GM23338 (cell line): ENCODE results near the gene ZNF484. TPM values are rescaled to one million over a fixed set of nuclear protein-coding genes. Genes with fewer than 3 reads are reported as not detected.
"Not testable (repeated sequence)": the region's sequence is repeated elsewhere in the genome, so short reads cannot be mapped to it uniquely, and the experiment has no call there.

Source experiments
- ATAC-seq: fragments of 200-7000 bp; cut with Tn5 transposase; 3 replicates; pipeline ENCODE4 v1.9.1; 2020
- DNase-seq: peaks from one replicate; pipeline ENCODE4 v3.0.0-alpha.2; 2015; ENCODE audit warnings: low spot score
- H2AFZ ChIP-seq: fragments of 200-600 bp; sonication (generic); 2 replicates; pipeline ENCODE4 v1.8.0; 2016; ENCODE audit warnings: antibody characterized with exemption, mild to moderate bottlenecking, moderate library complexity
- H3F3A ChIP-seq: fragments of 200-600 bp; sonication (generic); replicated peaks from 2 replicates; pipeline ENCODE4 v1.8.0; 2017; ENCODE audit warnings: antibody characterized with exemption, mixed run types, low read depth
- H3K27ac ChIP-seq: fragments of 200-600 bp; sonication (generic); 2 replicates; pipeline ENCODE4 v1.6.1; 2016; ENCODE audit warnings: low read depth
- H3K27me3 ChIP-seq: fragments of 200-600 bp; sonication (generic); 2 replicates; pipeline ENCODE4 v1.8.0; 2016; ENCODE audit warnings: mild to moderate bottlenecking, mixed run types, moderate library complexity; ENCODE audit not compliant: insufficient read depth
- H3K36me3 ChIP-seq: fragments of 200-600 bp; sonication (generic); 2 replicates; pipeline ENCODE4 v1.8.0; 2016; ENCODE audit warnings: mild to moderate bottlenecking; ENCODE audit not compliant: insufficient read depth
- H3K4me1 ChIP-seq: fragments of 200-600 bp; sonication (generic); 2 replicates; pipeline ENCODE4 v1.8.0; 2016; ENCODE audit warnings: mild to moderate bottlenecking, moderate library complexity; ENCODE audit not compliant: insufficient read depth
- H3K4me2 ChIP-seq: fragments of 200-600 bp; sonication (generic); 2 replicates; pipeline ENCODE4 v1.7.1; 2017; ENCODE audit warnings: mixed run types
- H3K4me3 ChIP-seq: fragments of 200-600 bp; sonication (generic); 2 replicates; pipeline ENCODE4 v1.6.1; 2016; ENCODE audit warnings: mixed run types
- H3K79me2 ChIP-seq: fragments of 200-600 bp; sonication (generic); replicated peaks from 2 replicates; pipeline ENCODE4 v1.8.0; 2017; ENCODE audit warnings: mild to moderate bottlenecking; ENCODE audit not compliant: insufficient read depth
- H3K9me2 ChIP-seq: fragments of 200-600 bp; sonication (generic); 2 replicates; pipeline ENCODE4 v1.8.0; 2017; ENCODE audit not compliant: insufficient read depth
- H4K20me1 ChIP-seq: fragments of 200-600 bp; sonication (generic); replicated peaks from 2 replicates; pipeline ENCODE4 v1.8.0; 2017; ENCODE audit warnings: mild to moderate bottlenecking; ENCODE audit not compliant: insufficient read depth
- H3K27ac Mint-ChIP-seq: 2 replicates; pipeline ENCODE4 v1.8.0; 2020; ENCODE audit warnings: inconsistent platforms, mild to moderate bottlenecking, moderate library complexity, mixed read lengths
- H3K27me3 Mint-ChIP-seq: 3 replicates; pipeline ENCODE4 v1.8.0; 2022; ENCODE audit warnings: low read depth, mild to moderate bottlenecking, moderate library complexity, mixed read lengths, inconsistent platforms; ENCODE audit not compliant: insufficient read depth, poor library complexity
- H3K36me3 Mint-ChIP-seq: 3 replicates; pipeline ENCODE4 v1.8.0; 2021; ENCODE audit warnings: low read depth, mild to moderate bottlenecking, inconsistent platforms, moderate library complexity, mixed read lengths
- H3K4me1 Mint-ChIP-seq: 3 replicates; pipeline ENCODE4 v1.8.0; 2020; ENCODE audit warnings: mild to moderate bottlenecking, inconsistent platforms, mixed read lengths
- H3K4me3 Mint-ChIP-seq: 3 replicates; pipeline ENCODE4 v1.8.0; 2021; ENCODE audit warnings: moderate library complexity, mild to moderate bottlenecking, inconsistent platforms, mixed read lengths
- H3K9me3 Mint-ChIP-seq: 3 replicates; pipeline ENCODE4 v1.8.0; 2020; ENCODE audit warnings: moderate library complexity, mild to moderate bottlenecking, inconsistent platforms, mixed read lengths
- EZH2 ChIP-seq: fragments of 200-600 bp; sonication (generic); IDR thresholded peaks from one replicate; pipeline ENCODE4 v1.8.0; 2017; ENCODE audit warnings: antibody characterized with exemption, mild to moderate bottlenecking, low read depth; ENCODE audit not compliant: unreplicated experiment
- NANOG ChIP-seq: IDR thresholded peaks from 2 replicates; pipeline ENCODE4 v1.6.1; 2016; ENCODE audit warnings: antibody characterized with exemption, borderline replicate concordance
- POLR2AphosphoS5 ChIP-seq: IDR thresholded peaks from 2 replicates; pipeline ENCODE4 v1.6.1; 2016; ENCODE audit warnings: antibody characterized with exemption, low read depth
- STAT1 ChIP-seq: IDR thresholded peaks from one replicate; pipeline ENCODE4 v1.6.1; 2016; ENCODE audit warnings: antibody characterized with exemption; ENCODE audit not compliant: unreplicated experiment
- ZNF114 ChIP-seq: fragments of 250-450 bp; sonication (Bioruptor Pico); IDR thresholded peaks from 2 replicates; pipeline ENCODE4 v1.5.0; 2020; ENCODE audit warnings: mild to moderate bottlenecking, moderate library complexity
- polyA plus RNA-seq: library from polyadenylated mRNA; unstranded; fragments of >200 nt; fragmentation: Nextera tagmentation; extraction: Ambion mirVana; gene quantifications from 2 replicates; pipeline ENCODE4 v1.2.1, GENCODE V29; 2016
- total RNA-seq: library from RNA; depleted of rRNA; stranded (reverse); fragments of >200 nt; shearing (Covaris generic); gene quantifications from 2 replicates; pipeline ENCODE4 v1.2.3, GENCODE V29; 2014
- TF ChIP-seq, protein P1 (sequence below), 2 experiments: fragments of 200-600 bp in 1 of 2; sonication (generic) in 1 of 2; conservative IDR thresholded peaks; 2 replicates each; pipeline versions ENCODE4 v1.5.1 to v1.6.1; 2016 to 2017; ENCODE audit warnings: antibody characterized with exemption in 2 of 2, low read depth in 2 of 2, mild to moderate bottlenecking in 2 of 2, moderate library complexity in 1 of 2

Gene ZNF484
- total and polyA plus RNA-seq, 2 experiments from 2014 or later = 4.2 to 19.4 TPM

- not testable (repeated sequence) for H2AFZ ChIP-seq, H3K27me3 Mint-ChIP-seq, H3K36me3 ChIP-seq, H3K79me2 ChIP-seq, H3K36me3 Mint-ChIP-seq, H3K4me3 ChIP-seq, H3K4me2 ChIP-seq, DNase-seq, H3F3A ChIP-seq, H3K27ac ChIP-seq, H4K20me1 ChIP-seq, H3K4me3 Mint-ChIP-seq, ATAC-seq, H3K9me3 Mint-ChIP-seq, H3K27me3 ChIP-seq, H3K27ac Mint-ChIP-seq, H3K4me1 ChIP-seq, H3K9me2 ChIP-seq, H3K4me1 Mint-ChIP-seq
These were observed 57.9 kb downstream of the ZNF484 start for GRCh38 chr9:92819898-92820297.

- H3K4me1 ChIP-seq, H3K9me2 ChIP-seq, H3K79me2 ChIP-seq, H3F3A ChIP-seq, H3K4me1 Mint-ChIP-seq, H3K27ac Mint-ChIP-seq, H4K20me1 ChIP-seq, H3K36me3 ChIP-seq, H3K27ac ChIP-seq, H3K36me3 Mint-ChIP-seq, H3K9me3 Mint-ChIP-seq: not testable (repeated sequence)
- Mint-ChIP-seq H3K27me3 (peaks cover 51% of the 10 kb centered on the region), H3K4me3 (peak overlapping the region; percentile 79)
- DNase-seq = peak; percentile 52
- ATAC-seq = peak; percentile 29
- H2AFZ ChIP-seq = peak overlapping the region; percentile 85
- peak overlapping the region; percentile 84 for H3K4me2 ChIP-seq
- peak; percentile 49 for TF ChIP-seq EZH2
- peak overlapping the region; percentile 60 for H3K4me3 ChIP-seq
- peaks cover 90% of the 10 kb centered on the region for H3K27me3 ChIP-seq
These were observed 68.1 kb downstream of the ZNF484 start for GRCh38 chr9:92809629-92810326.

- Histone ChIP-seq H3K36me3 (no peaks in the 10 kb centered on the region), H3K27me3 (peaks cover 90% of the 10 kb centered on the region), H3K9me2 (no peaks in the 10 kb centered on the region), H3F3A (0 out of 2 replicates have a peak, but pooled peaks cover 5% of the 10 kb centered on the region), H3K79me2 (no peaks in the 10 kb centered on the region), H2AFZ (peak overlapping the region; percentile 52), H3K4me1 (no peaks in the 10 kb centered on the region), H3K4me3 (peak overlapping the region; percentile 60), H4K20me1 (no peaks in the 10 kb centered on the region; the same call in 1 of the 2 replicates), H3K4me2 (peak overlapping the region; percentile 84), H3K27ac (no peak overlapping the region)
- no peaks in the 10 kb centered on the region for H3K9me3 Mint-ChIP-seq
- H3K4me1 Mint-ChIP-seq = peaks cover 7% of the 10 kb centered on the region; the same call in 1 of the 3 replicates
- no peak for TF ChIP-seq ZNF114 (CRISPR knock-in tag)
- TF ChIP-seq EZH2 = peak; percentile 32
- TF ChIP-seq NANOG = no peak
- TF ChIP-seq STAT1 = no peak
- TF ChIP-seq POLR2AphosphoS5 = 0 out of 2 replicates have a peak, but pooled peaks have one; percentile 4
- TF ChIP-seq, protein P1, sequence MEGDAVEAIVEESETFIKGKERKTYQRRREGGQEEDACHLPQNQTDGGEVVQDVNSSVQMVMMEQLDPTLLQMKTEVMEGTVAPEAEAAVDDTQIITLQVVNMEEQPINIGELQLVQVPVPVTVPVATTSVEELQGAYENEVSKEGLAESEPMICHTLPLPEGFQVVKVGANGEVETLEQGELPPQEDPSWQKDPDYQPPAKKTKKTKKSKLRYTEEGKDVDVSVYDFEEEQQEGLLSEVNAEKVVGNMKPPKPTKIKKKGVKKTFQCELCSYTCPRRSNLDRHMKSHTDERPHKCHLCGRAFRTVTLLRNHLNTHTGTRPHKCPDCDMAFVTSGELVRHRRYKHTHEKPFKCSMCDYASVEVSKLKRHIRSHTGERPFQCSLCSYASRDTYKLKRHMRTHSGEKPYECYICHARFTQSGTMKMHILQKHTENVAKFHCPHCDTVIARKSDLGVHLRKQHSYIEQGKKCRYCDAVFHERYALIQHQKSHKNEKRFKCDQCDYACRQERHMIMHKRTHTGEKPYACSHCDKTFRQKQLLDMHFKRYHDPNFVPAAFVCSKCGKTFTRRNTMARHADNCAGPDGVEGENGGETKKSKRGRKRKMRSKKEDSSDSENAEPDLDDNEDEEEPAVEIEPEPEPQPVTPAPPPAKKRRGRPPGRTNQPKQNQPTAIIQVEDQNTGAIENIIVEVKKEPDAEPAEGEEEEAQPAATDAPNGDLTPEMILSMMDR (conservative IDR thresholded peaks at IDR 0.05; ENCODE audit: low read depth in 2 of 2) = peak; percentile 21 to 71
- DNase-seq (peak; percentile 91), ATAC-seq (peak; percentile 83)
- H3K27ac Mint-ChIP-seq = no peak overlapping the region
- H3K36me3 Mint-ChIP-seq = no peaks in the 10 kb centered on the region
- peaks cover 51% of the 10 kb centered on the region for H3K27me3 Mint-ChIP-seq
- H3K4me3 Mint-ChIP-seq = peak overlapping the region; percentile 79
These were observed 68.9 kb downstream of the ZNF484 start for GRCh38 chr9:92808726-92809451.
